ENCODE measurements around the gene PABPC3. TPM values are rescaled to one million over a fixed set of nuclear protein-coding genes. Genes with fewer than 3 reads are reported as not detected.

Gene PABPC3
- total RNA-seq, 1 donor from 2014 or later: under 0.01 TPM

DNA sequence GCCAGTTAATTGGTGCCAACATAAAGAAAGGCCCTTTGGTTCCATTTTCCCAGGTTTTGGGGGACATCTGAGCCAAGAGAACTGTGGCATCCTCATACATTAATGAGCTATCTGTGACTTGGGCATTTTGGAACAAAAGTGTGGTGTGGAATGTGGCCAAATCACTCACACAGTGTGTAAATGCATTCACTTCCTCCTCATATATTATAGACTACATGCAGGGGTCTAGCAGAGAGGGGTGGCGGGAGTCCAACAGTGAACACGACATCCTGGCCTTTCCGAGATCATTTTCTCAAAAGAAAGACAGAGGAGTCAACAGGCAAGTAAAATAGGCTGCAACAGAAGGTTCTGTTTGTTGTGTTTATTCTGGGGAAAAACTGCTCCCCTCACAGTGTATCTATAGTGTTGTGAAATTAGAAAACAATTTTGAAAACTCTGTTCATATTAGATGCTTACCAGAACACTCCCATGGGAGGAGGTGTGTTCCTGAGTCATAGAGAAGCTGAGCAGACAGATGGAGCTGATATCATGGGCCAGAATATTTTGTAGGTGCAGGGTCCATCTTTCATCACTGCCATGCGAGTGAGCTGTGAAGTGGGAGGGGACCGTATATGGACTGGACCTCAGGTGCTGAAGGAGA is 36.9 kb downstream of the PABPC3 start:
- Histone ChIP-seq H3K36me3 (ENCODE audit: control insufficient read depth in 3 of 3, insufficient read depth in 3 of 3, low read length in 3 of 3) (no peaks in the 10 kb centered on the region), H3K27ac (ENCODE audit: low read depth, low read length) (no peak overlapping the region), H3K27me3 (ENCODE audit: control insufficient read depth in 3 of 3, insufficient read depth in 3 of 3, low read length in 3 of 3) (peaks cover 0 to 24% (median 0%) of the 10 kb centered on the region in 3 donors)

DNA sequence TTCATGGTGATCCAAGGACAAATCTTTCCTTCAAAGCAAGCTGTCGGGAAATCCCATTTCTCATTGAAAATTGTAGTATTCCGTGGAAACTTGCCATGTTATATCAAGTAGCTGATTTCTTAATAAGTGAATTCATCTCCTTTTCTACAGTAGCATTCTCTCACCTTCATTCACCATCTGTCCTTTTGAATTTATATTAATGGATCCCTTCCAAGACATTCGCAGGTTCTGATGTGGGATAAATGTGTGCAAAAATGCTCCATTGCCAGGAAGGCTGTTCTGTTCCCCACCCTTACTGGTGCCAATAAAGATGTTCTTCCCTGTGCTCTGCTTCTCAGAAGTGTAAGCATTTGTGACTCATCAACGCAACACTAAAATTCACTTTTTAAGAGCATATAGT is 40.0 kb downstream of the PABPC3 start:
- H3K27me3 ChIP-seq (ENCODE audit: control insufficient read depth in 3 of 3, insufficient read depth in 3 of 3, low read length in 3 of 3): peaks cover 0 to 36% (median 0%) of the 10 kb centered on the region in 3 donors
- no peaks in the 10 kb centered on the region for H3K4me1 ChIP-seq (ENCODE audit: control insufficient read depth in 3 of 3, insufficient read depth in 3 of 3, low read length in 3 of 3)
- H3K4me3 ChIP-seq (ENCODE audit: low read length in 3 of 3): no peak overlapping the region
- H3K36me3 ChIP-seq (ENCODE audit: control insufficient read depth in 3 of 3, insufficient read depth in 3 of 3, low read length in 3 of 3): no peaks in the 10 kb centered on the region
- no peak overlapping the region for H3K9ac ChIP-seq (ENCODE audit: low read depth in 1 of 3, low read length in 3 of 3)
- H3K9me3 ChIP-seq (ENCODE audit: control insufficient read depth in 3 of 3, low read length in 3 of 3): peaks cover 0 to 3% (median 0%) of the 10 kb centered on the region in 3 donors
- no peak overlapping the region for H3K27ac ChIP-seq (ENCODE audit: low read depth, low read length)

More for the DNA sequence above, 36.9 kb downstream of the PABPC3 start:
- Histone ChIP-seq H3K9ac (ENCODE audit: low read depth in 1 of 3, low read length in 3 of 3) (no peak overlapping the region), H3K9me3 (ENCODE audit: control insufficient read depth in 3 of 3, low read length in 3 of 3) (peaks cover 0 to 2% (median 0%) of the 10 kb centered on the region in 3 donors), H3K4me1 (ENCODE audit: control insufficient read depth in 3 of 3, insufficient read depth in 3 of 3, low read length in 3 of 3) (no peaks in the 10 kb centered on the region), H3K4me3 (ENCODE audit: low read length in 3 of 3) (no peak overlapping the region)

- H3K9ac ChIP-seq (ENCODE audit: low read depth in 1 of 3, low read length in 3 of 3): no peak overlapping the region
- no peak overlapping the region for H3K27ac ChIP-seq (ENCODE audit: low read depth, low read length)
- no peaks in the 10 kb centered on the region for H3K36me3 ChIP-seq (ENCODE audit: control insufficient read depth in 3 of 3, insufficient read depth in 3 of 3, low read length in 3 of 3)
- no peaks in the 10 kb centered on the region for H3K4me1 ChIP-seq (ENCODE audit: control insufficient read depth in 3 of 3, insufficient read depth in 3 of 3, low read length in 3 of 3)
- H3K9me3 ChIP-seq (ENCODE audit: control insufficient read depth in 3 of 3, low read length in 3 of 3): peaks cover 0 to 5% (median 0%) of the 10 kb centered on the region in 3 donors
- peaks cover 0 to 40% (median 0%) of the 10 kb centered on the region in 3 donors for H3K27me3 ChIP-seq (ENCODE audit: control insufficient read depth in 3 of 3, insufficient read depth in 3 of 3, low read length in 3 of 3)
- no peak overlapping the region for H3K4me3 ChIP-seq (ENCODE audit: low read length in 3 of 3)
These were observed 41.2 kb downstream of the PABPC3 start for GRCh38 chr13:25136880-25137787.

DNA sequence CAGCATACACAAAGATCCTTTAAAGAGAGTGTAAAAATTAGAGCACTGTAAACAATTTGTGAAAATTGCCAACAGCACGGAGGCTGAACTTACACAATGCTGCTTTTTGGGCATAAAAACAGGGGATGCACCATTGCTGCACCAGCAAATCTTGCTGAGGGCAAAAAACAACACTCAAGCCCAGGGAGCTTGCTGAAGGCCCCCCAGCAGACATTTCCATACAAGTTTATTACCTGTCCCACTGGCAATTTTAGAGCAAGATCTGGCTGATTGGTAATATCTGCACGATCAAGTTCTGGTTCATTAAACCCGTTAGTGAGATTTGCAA is 41.8 kb downstream of the PABPC3 start:
- H3K36me3 ChIP-seq (ENCODE audit: control insufficient read depth in 3 of 3, insufficient read depth in 3 of 3, low read length in 3 of 3): no peaks in the 10 kb centered on the region
- H3K9me3 ChIP-seq (ENCODE audit: control insufficient read depth in 3 of 3, low read length in 3 of 3): peaks cover 0 to 5% (median 0%) of the 10 kb centered on the region in 3 donors
- no peak overlapping the region for H3K9ac ChIP-seq (ENCODE audit: low read depth in 1 of 3, low read length in 3 of 3)
- no peak overlapping the region for H3K4me3 ChIP-seq (ENCODE audit: low read length in 3 of 3)
- H3K27ac ChIP-seq (ENCODE audit: low read depth, low read length): no peak overlapping the region
- H3K4me1 ChIP-seq (ENCODE audit: control insufficient read depth in 3 of 3, insufficient read depth in 3 of 3, low read length in 3 of 3): no peaks in the 10 kb centered on the region
- peaks cover 0 to 38% (median 0%) of the 10 kb centered on the region in 3 donors for H3K27me3 ChIP-seq (ENCODE audit: control insufficient read depth in 3 of 3, insufficient read depth in 3 of 3, low read length in 3 of 3)

DNA sequence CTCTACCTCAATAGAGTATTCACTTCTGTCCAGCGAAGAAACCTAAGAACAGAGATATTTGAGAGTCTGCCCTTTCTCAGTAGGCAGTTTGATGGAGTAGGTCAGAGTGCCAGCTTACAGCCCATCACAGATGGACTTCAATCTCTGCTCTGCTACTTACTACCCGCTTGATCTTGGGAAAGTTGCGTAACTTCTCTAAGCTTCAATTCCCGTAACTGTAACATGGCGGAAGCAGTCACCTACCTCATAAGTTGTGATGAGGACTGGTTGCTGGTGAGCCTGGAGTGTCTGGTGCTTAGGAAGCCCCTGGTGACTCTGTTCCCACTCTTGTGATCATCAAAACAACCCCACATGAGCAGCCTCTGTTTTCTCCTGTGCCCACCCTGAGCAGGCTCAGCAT is 45.1 kb downstream of the PABPC3 start:
- Histone ChIP-seq H3K9ac (ENCODE audit: low read depth in 1 of 3, low read length in 3 of 3) (no peak overlapping the region), H3K4me3 (ENCODE audit: low read length in 3 of 3) (no peak overlapping the region), H3K4me1 (ENCODE audit: control insufficient read depth in 3 of 3, insufficient read depth in 3 of 3, low read length in 3 of 3) (no peaks in the 10 kb centered on the region), H3K9me3 (ENCODE audit: control insufficient read depth in 3 of 3, low read length in 3 of 3) (peaks cover 0 to 3% (median 0%) of the 10 kb centered on the region in 3 donors), H3K27ac (ENCODE audit: low read depth, low read length) (no peak overlapping the region), H3K27me3 (ENCODE audit: control insufficient read depth in 3 of 3, insufficient read depth in 3 of 3, low read length in 3 of 3) (peaks cover 0 to 26% (median 0%) of the 10 kb centered on the region in 3 donors), H3K36me3 (ENCODE audit: control insufficient read depth in 3 of 3, insufficient read depth in 3 of 3, low read length in 3 of 3) (no peaks in the 10 kb centered on the region)

DNA sequence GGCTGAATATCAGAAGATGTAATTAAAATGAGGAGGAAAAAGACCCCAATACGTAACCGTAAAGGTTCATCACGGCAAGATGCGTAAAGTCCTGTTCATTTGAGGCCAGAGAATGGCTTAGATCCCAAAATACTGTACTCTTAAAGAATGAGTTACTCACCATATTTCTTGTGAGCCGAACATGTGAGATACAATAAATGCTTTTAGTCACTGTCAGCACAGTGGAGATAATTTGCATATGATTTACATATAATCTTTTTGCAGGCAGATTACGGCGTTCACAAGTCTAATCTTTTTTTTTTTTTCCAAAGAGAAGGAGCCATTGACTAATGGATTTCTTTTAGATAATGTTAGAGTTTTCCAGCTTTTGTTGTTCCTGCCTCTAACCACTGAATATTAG is 47.8 kb downstream of the PABPC3 start:
- H3K9ac ChIP-seq (ENCODE audit: low read depth in 1 of 3, low read length in 3 of 3): no peak overlapping the region
- no peak overlapping the region for H3K27ac ChIP-seq (ENCODE audit: low read depth, low read length)
- no peak overlapping the region for H3K4me3 ChIP-seq (ENCODE audit: low read length in 3 of 3)
- no peaks in the 10 kb centered on the region for H3K36me3 ChIP-seq (ENCODE audit: control insufficient read depth in 3 of 3, insufficient read depth in 3 of 3, low read length in 3 of 3)
- peaks cover 0 to 6% (median 4%) of the 10 kb centered on the region in 3 donors for H3K9me3 ChIP-seq (ENCODE audit: control insufficient read depth in 3 of 3, low read length in 3 of 3)
- H3K27me3 ChIP-seq (ENCODE audit: control insufficient read depth in 3 of 3, insufficient read depth in 3 of 3, low read length in 3 of 3): peaks cover 0 to 13% (median 0%) of the 10 kb centered on the region in 3 donors
- H3K4me1 ChIP-seq (ENCODE audit: control insufficient read depth in 3 of 3, insufficient read depth in 3 of 3, low read length in 3 of 3): no peaks in the 10 kb centered on the region

GRCh38 chr13:25147638-25148401 is 51.9 kb downstream of the PABPC3 start:
- no peak overlapping the region for H3K27ac ChIP-seq (ENCODE audit: low read depth, low read length)
- H3K4me1 ChIP-seq (ENCODE audit: control insufficient read depth in 3 of 3, insufficient read depth in 3 of 3, low read length in 3 of 3): no peaks in the 10 kb centered on the region
- H3K9ac ChIP-seq (ENCODE audit: low read depth in 1 of 3, low read length in 3 of 3): no peak overlapping the region
- H3K27me3 ChIP-seq (ENCODE audit: control insufficient read depth in 3 of 3, insufficient read depth in 3 of 3, low read length in 3 of 3): peaks cover 0 to 5% (median 0%) of the 10 kb centered on the region in 3 donors
- H3K36me3 ChIP-seq (ENCODE audit: control insufficient read depth in 3 of 3, insufficient read depth in 3 of 3, low read length in 3 of 3): no peaks in the 10 kb centered on the region
- peaks cover 0 to 4% (median 4%) of the 10 kb centered on the region in 3 donors for H3K9me3 ChIP-seq (ENCODE audit: control insufficient read depth in 3 of 3, low read length in 3 of 3)
- no peak overlapping the region for H3K4me3 ChIP-seq (ENCODE audit: low read length in 3 of 3)

- Histone ChIP-seq H3K4me1 (ENCODE audit: control insufficient read depth in 3 of 3, insufficient read depth in 3 of 3, low read length in 3 of 3) (no peaks in the 10 kb centered on the region), H3K4me3 (ENCODE audit: low read length in 3 of 3) (no peak overlapping the region), H3K36me3 (ENCODE audit: control insufficient read depth in 3 of 3, insufficient read depth in 3 of 3, low read length in 3 of 3) (no peaks in the 10 kb centered on the region), H3K27me3 (ENCODE audit: control insufficient read depth in 3 of 3, insufficient read depth in 3 of 3, low read length in 3 of 3) (peaks cover 0 to 5% (median 0%) of the 10 kb centered on the region in 3 donors), H3K9me3 (ENCODE audit: control insufficient read depth in 3 of 3, low read length in 3 of 3) (peaks cover 0 to 4% (median 4%) of the 10 kb centered on the region in 3 donors), H3K9ac (ENCODE audit: low read depth in 1 of 3, low read length in 3 of 3) (no peak overlapping the region), H3K27ac (ENCODE audit: low read depth, low read length) (no peak overlapping the region)
These were observed 52.5 kb downstream of the PABPC3 start for GRCh38 chr13:25148402-25148771.

All from skeletal muscle tissue (tissue), 4 donors.